HG02870 (cell line): Measurements from ENCODE around the gene LIPN.

Experiments used
- ATAC-seq: cut with Tn5 transposase; IDR thresholded peaks from one replicate; pipeline ENCODE4 v1.9.1; 2021; ENCODE audit warnings: mild to moderate bottlenecking, moderate library complexity; ENCODE audit not compliant: unreplicated experiment

The LIPN gene

GRCh38 chr10:88782222-88782621 lies 22.4 kb downstream of the LIPN start:
- ATAC-seq = no peak

GRCh38 chr10:88783724-88784123 lies 23.9 kb downstream of the LIPN start:
- ATAC-seq = no peak

- ATAC-seq = no peak
Observed at GRCh38 chr10:88786032-88786770, 26.4 kb downstream of the LIPN start.

- ATAC-seq = no peak
Observed at GRCh38 chr10:88787463-88787862, 27.6 kb downstream of the LIPN start.

- no peak for ATAC-seq
Observed at GRCh38 chr10:88788924-88789323, 29.1 kb downstream of the LIPN start.

- no peak for ATAC-seq
Observed at GRCh38 chr10:88791924-88792323, 32.1 kb downstream of the LIPN start.

GRCh38 chr10:88792661-88793060 lies 32.8 kb downstream of the LIPN start:
- no peak for ATAC-seq

GRCh38 chr10:88793712-88794299 lies 34.0 kb downstream of the LIPN start:
- ATAC-seq = no peak

- no peak for ATAC-seq
Observed at GRCh38 chr10:88794731-88795130, 34.9 kb downstream of the LIPN start.

GRCh38 chr10:88800152-88801125 lies 40.6 kb downstream of the LIPN start:
- no peak for ATAC-seq

- no peak for ATAC-seq
Observed at GRCh38 chr10:88802523-88803285, 42.9 kb downstream of the LIPN start, which contains the start of gene LIPM. Gene LIPM (plus strand): TSS chr10:88802730. CDS start chr10:88802897, 167 bp downstream.

- no peak for ATAC-seq
Observed at GRCh38 chr10:88803641-88804040, 43.8 kb downstream of the LIPN start.

- no peak for ATAC-seq
Observed at GRCh38 chr10:88804083-88804812, 44.4 kb downstream of the LIPN start.

GRCh38 chr10:88805361-88805760 lies 45.5 kb downstream of the LIPN start:
- ATAC-seq = no peak

- no peak for ATAC-seq
Observed at GRCh38 chr10:88805924-88806323, 46.1 kb downstream of the LIPN start.

- ATAC-seq = no peak
Observed at GRCh38 chr10:88809621-88810020, 49.8 kb downstream of the LIPN start.

- ATAC-seq = no peak
Observed at GRCh38 chr10:88810196-88810961, 50.6 kb downstream of the LIPN start.

GRCh38 chr10:88813200-88813599 lies 53.4 kb downstream of the LIPN start:
- ATAC-seq = no peak

- no peak for ATAC-seq
Observed at GRCh38 chr10:88819290-88819689, 59.5 kb downstream of the LIPN start.
